PC-9 (cell line): ENCODE results near the gene COL21A1.

Source experiments
- EZH2 ChIP-seq: fragments of 200-600 bp; sonication (generic); IDR thresholded peaks from 2 replicates; pipeline ENCODE4 v1.8.0; 2017; ENCODE audit warnings: antibody characterized with exemption, low read depth
- TF ChIP-seq, protein P1 (sequence below): fragments of 200-600 bp; sonication (generic); conservative IDR thresholded peaks from 2 replicates; pipeline ENCODE4 v1.6.1; 2017; ENCODE audit warnings: mixed run types, antibody characterized with exemption, mild to moderate bottlenecking, moderate library complexity

DNA sequence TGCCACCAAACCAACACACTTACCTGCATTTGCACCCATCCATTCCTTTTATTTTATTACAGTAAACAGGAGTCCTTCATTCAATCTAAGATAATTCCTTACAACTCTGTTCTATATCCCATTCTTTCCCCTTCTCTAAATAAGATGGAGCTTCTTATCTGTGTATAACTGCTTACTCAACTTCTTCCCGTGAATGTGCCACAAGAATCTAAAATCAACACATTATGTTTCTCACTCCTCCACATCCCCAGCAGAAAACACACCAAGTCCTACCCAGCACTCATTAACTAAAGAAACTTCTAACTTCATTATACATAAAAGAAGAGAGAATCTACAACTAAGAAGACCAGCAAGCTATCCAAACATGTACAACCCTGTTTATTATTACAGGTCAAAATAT, 141.1 kb downstream of the COL21A1 start:
- TF ChIP-seq, protein P1, sequence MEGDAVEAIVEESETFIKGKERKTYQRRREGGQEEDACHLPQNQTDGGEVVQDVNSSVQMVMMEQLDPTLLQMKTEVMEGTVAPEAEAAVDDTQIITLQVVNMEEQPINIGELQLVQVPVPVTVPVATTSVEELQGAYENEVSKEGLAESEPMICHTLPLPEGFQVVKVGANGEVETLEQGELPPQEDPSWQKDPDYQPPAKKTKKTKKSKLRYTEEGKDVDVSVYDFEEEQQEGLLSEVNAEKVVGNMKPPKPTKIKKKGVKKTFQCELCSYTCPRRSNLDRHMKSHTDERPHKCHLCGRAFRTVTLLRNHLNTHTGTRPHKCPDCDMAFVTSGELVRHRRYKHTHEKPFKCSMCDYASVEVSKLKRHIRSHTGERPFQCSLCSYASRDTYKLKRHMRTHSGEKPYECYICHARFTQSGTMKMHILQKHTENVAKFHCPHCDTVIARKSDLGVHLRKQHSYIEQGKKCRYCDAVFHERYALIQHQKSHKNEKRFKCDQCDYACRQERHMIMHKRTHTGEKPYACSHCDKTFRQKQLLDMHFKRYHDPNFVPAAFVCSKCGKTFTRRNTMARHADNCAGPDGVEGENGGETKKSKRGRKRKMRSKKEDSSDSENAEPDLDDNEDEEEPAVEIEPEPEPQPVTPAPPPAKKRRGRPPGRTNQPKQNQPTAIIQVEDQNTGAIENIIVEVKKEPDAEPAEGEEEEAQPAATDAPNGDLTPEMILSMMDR, result no peak
- no peak for TF ChIP-seq EZH2
